Body of pancreas (tissue), 4 donors: Measurements from ENCODE around the gene SCAANT1. TPM values are rescaled to one million over a fixed set of nuclear protein-coding genes. Genes with fewer than 3 reads are reported as not detected.

Source experiments
- ATAC-seq: fragments of 150-250 bp; one replicate; pipeline ENCODE4 v1.9.1; 2016
- DNase-seq, 4 donors: peaks; one replicate each; pipeline ENCODE4 v3.0.0-alpha.2; 2019
- H3K27ac ChIP-seq, 4 donors: fragments of 200-600 bp; sonication (generic); 1 replicate in 3 of 4; 2 replicates in 1 of 4; pipeline versions ENCODE4 v1.5.1 to v1.6.1; 2016 to 2019; ENCODE audit warnings: mild to moderate bottlenecking in 1 of 4, mixed read lengths in 1 of 4, moderate library complexity in 1 of 4
- H3K27me3 ChIP-seq, 2 donors: fragments of 200-600 bp; sonication (generic); one replicate each; pipeline ENCODE4 v1.6.0; 2016; ENCODE audit warnings: mild to moderate bottlenecking in 1 of 2
- H3K36me3 ChIP-seq, 2 donors: fragments of 200-600 bp; sonication (generic); replicated peaks in 1 of 2; 2 replicates each; pipeline ENCODE4 v1.5.1; 2016; ENCODE audit warnings: low read depth in 2 of 2; ENCODE audit not compliant: insufficient read depth in 1 of 2
- H3K4me1 ChIP-seq: fragments of 200-600 bp; sonication (generic); one replicate; pipeline ENCODE4 v1.6.0; 2016
- H3K4me3 ChIP-seq, 2 donors: fragments of 200-600 bp; sonication (generic); 1 replicate in 1 of 2; 2 replicates in 1 of 2; pipeline ENCODE4 v1.5.1; 2016 to 2019
- H3K9me3 ChIP-seq, 3 donors: fragments of 200-600 bp; sonication (generic); 1 replicate in 2 of 3; 2 replicates in 1 of 3; pipeline ENCODE4 v1.5.1; 2016
- POLR2A ChIP-seq, 3 donors: fragments of 450-650 bp; IDR thresholded peaks; one replicate each; pipeline ENCODE4 v1.6.1; 2016; ENCODE audit warnings: antibody characterized with exemption in 3 of 3, mild to moderate bottlenecking in 2 of 3
- WGBS, 2 donors: methylation state at CpG; one replicate each; pipeline ENCODE4 v1.1.5; 2017; 5-methylcytosine and 5-hydroxymethylcytosine counted together
- intact Hi-C: fragments of 100-400 bp; cut with DNase I; formaldehyde crosslinking; loops from one replicate; pipeline ENCODE4 v1.15.1; 2023
- total RNA-seq, 2 donors: library from RNA; depleted of rRNA; stranded (reverse); fragments of >200 nt; gene quantifications; one replicate each; pipeline ENCODE4 v1.1.0, GENCODE V29; 2016
- TF ChIP-seq, protein P1 (sequence below), 7 experiments: fragments of 450-650 bp in 4 of 7; fragments of 200-600 bp in 3 of 7; sonication (generic) in 3 of 7; IDR thresholded peaks; one replicate each; pipeline ENCODE4 v1.5.1; 2016 to 2019; ENCODE audit warnings: antibody characterized with exemption in 7 of 7

SCAANT1 gene
- total RNA-seq, 2 donors from 2014 or later: not detected

DNA sequence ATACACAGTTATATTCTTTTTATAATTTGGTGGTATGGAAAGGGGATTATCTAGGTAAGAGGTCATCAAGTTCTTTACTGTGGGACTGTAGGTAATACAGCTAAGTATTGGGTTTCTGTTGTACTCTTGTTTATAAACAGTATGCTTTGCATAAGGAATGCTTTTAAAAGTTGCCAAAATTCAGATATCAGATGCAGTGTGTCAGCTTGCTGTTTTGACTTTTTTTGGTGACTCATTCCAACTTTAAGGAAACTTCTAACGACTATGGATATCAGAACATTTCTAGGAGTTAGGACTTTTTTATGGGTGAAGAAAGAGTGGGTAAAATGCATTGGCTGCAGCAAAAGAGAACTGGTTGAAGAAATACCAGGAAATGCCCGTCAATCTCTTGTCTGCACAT is 2.8 kb downstream of the SCAANT1 start:
- WGBS, 2 donors: 72 to 84% methylated on average over 2 of the region's 2 CpGs
- no peaks in the 10 kb centered on the region for H3K27me3 ChIP-seq
- H3K4me1 ChIP-seq: peaks cover 26% of the 10 kb centered on the region
- DNase-seq: no peak
- intact Hi-C loops: no loop called here
- TF ChIP-seq POLR2A (IDR thresholded peaks at IDR 0.05): no peak
- TF ChIP-seq, protein P1, sequence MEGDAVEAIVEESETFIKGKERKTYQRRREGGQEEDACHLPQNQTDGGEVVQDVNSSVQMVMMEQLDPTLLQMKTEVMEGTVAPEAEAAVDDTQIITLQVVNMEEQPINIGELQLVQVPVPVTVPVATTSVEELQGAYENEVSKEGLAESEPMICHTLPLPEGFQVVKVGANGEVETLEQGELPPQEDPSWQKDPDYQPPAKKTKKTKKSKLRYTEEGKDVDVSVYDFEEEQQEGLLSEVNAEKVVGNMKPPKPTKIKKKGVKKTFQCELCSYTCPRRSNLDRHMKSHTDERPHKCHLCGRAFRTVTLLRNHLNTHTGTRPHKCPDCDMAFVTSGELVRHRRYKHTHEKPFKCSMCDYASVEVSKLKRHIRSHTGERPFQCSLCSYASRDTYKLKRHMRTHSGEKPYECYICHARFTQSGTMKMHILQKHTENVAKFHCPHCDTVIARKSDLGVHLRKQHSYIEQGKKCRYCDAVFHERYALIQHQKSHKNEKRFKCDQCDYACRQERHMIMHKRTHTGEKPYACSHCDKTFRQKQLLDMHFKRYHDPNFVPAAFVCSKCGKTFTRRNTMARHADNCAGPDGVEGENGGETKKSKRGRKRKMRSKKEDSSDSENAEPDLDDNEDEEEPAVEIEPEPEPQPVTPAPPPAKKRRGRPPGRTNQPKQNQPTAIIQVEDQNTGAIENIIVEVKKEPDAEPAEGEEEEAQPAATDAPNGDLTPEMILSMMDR (IDR thresholded peaks at IDR 0.05): no peak
- no peak for ATAC-seq
- H3K27ac ChIP-seq: no peak overlapping the region
- no peaks in the 10 kb centered on the region for H3K9me3 ChIP-seq
- no peaks in the 10 kb centered on the region for H3K36me3 ChIP-seq
- no peak overlapping the region for H3K4me3 ChIP-seq

GRCh38 chr3:63908776-63909175 is 3.4 kb downstream of the SCAANT1 start:
- DNase-seq (no peak), ATAC-seq (no peak)
- Histone ChIP-seq H3K9me3 (no peaks in the 10 kb centered on the region), H3K4me3 (no peak overlapping the region), H3K36me3 (no peaks in the 10 kb centered on the region), H3K27me3 (no peaks in the 10 kb centered on the region), H3K27ac (no peak overlapping the region), H3K4me1 (peaks cover 21% of the 10 kb centered on the region)
- 100% methylated on average over 1 of the region's 1 CpG for WGBS, 2 donors
- TF ChIP-seq, protein P1 (IDR thresholded peaks at IDR 0.05): no peak
- no peak for TF ChIP-seq POLR2A (IDR thresholded peaks at IDR 0.05)
- intact Hi-C loops: no loop called here

GRCh38 chr3:63908081-63908736 is 4.0 kb downstream of the SCAANT1 start:
- H3K27me3 ChIP-seq: no peaks in the 10 kb centered on the region
- H3K4me1 ChIP-seq: peaks cover 16% of the 10 kb centered on the region
- whole genome bisulfite sequencing, 2 donors: 72 to 76% methylated on average over 2 of the region's 2 CpGs
- no peaks in the 10 kb centered on the region for H3K36me3 ChIP-seq
- ATAC-seq (no peak), DNase-seq (no peak)
- intact Hi-C loops: no loop called here
- no peak overlapping the region for H3K27ac ChIP-seq
- H3K4me3 ChIP-seq: no peak overlapping the region
- TF ChIP-seq, protein P1 (IDR thresholded peaks at IDR 0.05): no peak
- no peak for TF ChIP-seq POLR2A (IDR thresholded peaks at IDR 0.05)
- no peaks in the 10 kb centered on the region for H3K9me3 ChIP-seq

DNA sequence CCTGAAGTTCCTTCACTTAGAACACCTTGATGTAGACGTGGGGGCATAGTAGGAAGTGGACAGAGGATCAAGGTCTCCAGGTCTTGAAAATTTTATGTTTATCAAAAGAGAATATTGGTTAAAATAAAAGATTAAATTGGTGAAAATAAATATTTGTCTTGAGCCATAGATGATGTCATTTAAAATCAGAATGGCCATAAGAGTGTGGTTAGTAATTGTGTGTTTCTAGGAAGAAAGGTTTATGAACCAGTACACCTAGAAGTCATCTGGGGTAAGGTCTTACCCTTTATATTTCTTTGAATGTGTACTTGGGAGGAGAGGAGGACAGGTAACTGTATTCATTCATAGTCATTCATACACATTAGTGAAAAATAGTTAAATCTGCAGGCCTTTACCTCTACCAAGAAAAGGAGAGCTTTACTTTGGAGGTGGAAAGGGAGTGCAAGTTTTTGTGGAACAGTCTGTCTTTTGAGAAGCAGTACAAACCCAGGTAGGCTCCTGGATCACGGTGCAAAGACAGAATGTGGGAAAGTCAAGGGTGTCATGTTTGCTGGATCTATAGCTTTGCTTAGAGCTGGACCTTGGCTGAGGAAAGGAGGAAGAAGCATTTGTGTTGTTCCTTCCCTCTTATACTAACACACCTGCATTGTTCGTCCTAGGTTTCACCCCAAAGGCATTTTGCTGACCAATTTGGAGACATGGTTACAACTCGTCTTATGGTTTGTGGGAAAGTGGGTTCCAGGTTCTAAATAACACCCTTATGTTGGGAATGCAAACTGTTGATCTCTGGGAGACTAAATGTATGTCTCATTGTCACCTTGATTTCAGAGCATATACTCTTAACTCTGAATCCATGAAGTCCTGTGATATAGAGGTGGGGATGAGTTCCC is 6.2 kb downstream of the SCAANT1 start:
- no peak overlapping the region for H3K27ac ChIP-seq
- peaks cover 8% of the 10 kb centered on the region for H3K4me1 ChIP-seq
- H3K27me3 ChIP-seq: no peaks in the 10 kb centered on the region
- H3K36me3 ChIP-seq: no peaks in the 10 kb centered on the region
- no peak for ATAC-seq
- no peaks in the 10 kb centered on the region for H3K9me3 ChIP-seq
- H3K4me3 ChIP-seq: no peak overlapping the region
- TF ChIP-seq, protein P1 (IDR thresholded peaks at IDR 0.05): no peak
- TF ChIP-seq POLR2A (IDR thresholded peaks at IDR 0.05): no peak
- DNase-seq: no peak
- 65 to 74% methylated on average over 4 of the region's 4 CpGs for WGBS, 2 donors
- intact Hi-C loops: no loop called here
